NOMO-1 (cell line): ENCODE measurements around the gene ARID1A.
A peak's percentile ranks its signal among the peaks of the same experiment; 100 is the strongest.
"Not testable (repeated sequence)": the region's sequence is repeated elsewhere in the genome, so short reads cannot be mapped to it uniquely, and the experiment has no call there.

Experiments used
- DNase-seq, 2 experiments: peaks; one replicate each; lab custom pipeline; 2025; ENCODE audit not compliant: unreplicated experiment in 2 of 2; lab: John Stamatoyannopoulos, UW

The ARID1A gene

DNA sequence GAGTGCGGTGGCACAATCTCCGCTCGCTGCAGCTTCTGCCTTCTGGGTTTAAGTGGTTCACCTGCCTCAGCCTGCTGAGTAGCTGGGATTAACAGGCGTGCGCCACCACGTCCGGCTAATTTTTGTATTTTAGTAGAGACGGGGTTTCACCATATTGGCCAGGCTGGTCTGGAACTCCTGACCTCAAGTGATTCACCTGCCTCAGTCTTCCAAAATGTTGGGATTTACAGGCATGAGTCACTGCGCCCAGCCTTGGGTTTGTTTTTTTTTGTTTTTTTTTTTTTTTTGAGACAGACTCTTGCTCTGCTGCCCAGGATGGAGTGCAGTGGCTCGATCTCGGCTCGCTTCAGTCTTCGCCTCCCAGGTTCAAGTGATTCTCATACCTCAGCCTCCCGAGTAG, 30.1 kb downstream of the ARID1A start:
- not testable (repeated sequence) for DNase-seq

DNA sequence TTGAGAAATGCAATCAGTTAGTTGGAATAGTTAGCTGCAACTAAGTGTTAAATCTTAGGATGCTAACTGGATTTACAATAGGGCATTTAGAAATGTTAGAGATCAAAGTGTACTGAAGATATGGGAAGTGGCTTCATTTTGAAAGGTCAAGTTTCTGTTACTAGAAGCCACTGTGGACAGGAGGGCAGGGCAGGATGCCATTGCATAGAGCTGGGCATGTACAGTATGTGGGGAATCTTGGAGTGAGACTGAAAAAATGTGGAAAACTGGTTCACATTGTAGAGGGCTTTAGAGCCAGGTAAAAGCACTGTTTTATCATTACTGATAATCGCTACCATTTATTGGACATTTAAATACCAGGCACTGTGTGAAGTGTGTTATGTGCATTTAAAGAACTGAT, 31.0 kb downstream of the ARID1A start:
- DNase-seq: no peak

DNA sequence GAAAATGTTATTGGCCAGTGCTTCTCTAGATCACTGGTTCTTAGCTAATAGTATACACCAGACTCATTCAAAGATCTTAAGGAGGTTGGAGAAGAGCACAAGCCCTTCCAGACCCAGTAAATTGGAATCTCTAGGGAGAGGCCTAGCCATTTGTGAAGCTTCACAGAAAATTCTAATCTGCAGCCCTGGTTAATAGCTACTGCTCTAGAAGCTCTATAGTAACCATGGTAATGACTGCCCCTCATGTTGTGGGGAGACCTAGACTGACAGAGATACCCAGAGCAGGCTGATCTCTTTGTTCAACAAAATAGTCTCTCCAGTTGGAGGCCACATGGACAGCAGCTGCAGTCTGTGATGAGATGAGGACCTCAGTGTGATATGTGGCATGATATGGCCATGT, 31.7 kb downstream of the ARID1A start:
- no peak for DNase-seq

DNA sequence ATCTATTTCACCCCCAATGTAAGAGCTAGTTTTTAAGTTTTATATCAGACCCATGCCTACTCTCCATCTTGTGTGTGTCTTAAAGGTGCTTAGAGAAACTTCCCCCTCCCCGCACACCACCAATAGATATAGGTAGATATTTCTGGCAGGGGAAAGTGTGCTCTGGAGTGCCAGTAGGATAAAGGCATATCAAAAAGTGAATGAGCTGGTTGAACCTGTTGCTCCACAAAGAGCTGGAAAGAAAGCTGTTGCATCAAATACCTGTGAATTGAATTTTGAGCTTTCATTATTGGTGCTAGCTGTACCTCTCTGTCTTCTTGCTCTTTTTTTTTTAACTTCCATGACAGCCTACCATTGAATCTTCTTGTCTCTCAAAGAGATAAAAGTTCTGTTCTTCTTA, 32.8 kb downstream of the ARID1A start:
- no peak for DNase-seq

DNA sequence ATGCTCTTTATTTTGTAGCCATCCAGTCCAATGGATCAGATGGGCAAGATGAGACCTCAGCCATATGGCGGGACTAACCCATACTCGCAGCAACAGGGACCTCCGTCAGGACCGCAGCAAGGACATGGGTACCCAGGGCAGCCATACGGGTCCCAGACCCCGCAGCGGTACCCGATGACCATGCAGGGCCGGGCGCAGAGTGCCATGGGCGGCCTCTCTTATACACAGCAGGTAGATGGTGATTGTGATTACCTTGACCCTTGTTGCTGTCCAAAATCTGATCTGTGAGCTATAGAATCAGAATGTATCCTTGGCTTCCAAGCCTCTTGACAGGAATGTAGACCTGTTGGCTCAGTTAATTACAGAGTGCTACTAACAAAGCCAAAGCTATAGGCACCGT, 33.8 kb downstream of the ARID1A start:
- no peak for DNase-seq

DNA sequence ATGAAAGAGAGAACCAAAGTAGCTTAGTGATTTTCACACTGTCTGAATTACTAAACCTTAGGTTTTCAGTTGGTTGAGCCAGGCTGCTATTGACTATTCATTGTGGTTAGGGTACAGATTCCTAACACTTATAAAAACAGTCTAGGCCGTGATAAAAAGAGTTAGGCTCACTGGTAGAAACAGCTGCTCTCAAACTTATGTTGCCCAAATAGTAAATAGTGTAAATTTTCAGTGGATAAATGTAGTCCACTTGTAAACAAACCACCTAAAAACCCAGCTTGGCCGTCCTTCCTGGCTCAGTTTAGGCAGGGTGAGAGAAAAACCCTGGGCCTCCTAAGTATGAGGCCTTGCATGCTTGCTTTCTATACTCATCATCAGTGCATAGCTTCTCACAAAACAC, 34.9 kb downstream of the ARID1A start:
- DNase-seq: no peak

DNA sequence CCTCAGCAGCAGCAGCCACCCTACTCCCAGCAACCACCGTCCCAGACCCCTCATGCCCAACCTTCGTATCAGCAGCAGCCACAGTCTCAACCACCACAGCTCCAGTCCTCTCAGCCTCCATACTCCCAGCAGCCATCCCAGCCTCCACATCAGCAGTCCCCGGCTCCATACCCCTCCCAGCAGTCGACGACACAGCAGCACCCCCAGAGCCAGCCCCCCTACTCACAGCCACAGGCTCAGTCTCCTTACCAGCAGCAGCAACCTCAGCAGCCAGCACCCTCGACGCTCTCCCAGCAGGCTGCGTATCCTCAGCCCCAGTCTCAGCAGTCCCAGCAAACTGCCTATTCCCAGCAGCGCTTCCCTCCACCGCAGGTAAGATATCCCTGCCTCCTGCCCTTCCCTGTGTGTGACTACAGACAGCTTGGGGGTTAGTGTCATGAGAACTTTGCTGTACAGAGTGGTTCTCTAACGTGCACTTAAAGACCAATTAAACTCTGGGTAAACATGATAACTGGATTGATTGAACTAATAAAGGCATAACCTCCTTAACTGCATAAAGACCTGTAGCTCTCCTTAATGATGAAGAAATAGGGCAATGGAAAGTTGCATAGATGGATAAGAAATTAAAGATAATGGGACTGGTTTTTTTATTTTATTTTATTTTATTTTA, 35.6 kb downstream of the ARID1A start:
- DNase-seq: no peak

DNA sequence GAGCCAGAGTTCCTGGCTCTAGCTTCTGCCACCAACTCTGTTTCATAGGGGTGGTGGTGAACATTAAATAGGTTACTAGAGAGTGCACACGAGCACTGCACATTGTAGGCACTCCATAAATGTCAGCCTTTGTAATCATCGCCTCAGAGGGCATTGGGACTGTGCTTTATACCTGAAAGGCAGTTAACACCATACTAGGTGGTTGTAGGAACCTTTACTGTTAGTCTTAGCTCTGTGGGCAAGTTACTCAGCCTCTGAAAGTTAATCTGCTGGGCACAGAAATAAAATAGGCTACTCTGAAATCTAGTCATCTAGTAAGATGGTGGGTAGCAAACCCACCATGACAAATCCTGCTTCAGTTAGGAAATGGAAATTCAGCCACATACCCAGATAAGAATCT, 37.6 kb downstream of the ARID1A start:
- no peak for DNase-seq

DNA sequence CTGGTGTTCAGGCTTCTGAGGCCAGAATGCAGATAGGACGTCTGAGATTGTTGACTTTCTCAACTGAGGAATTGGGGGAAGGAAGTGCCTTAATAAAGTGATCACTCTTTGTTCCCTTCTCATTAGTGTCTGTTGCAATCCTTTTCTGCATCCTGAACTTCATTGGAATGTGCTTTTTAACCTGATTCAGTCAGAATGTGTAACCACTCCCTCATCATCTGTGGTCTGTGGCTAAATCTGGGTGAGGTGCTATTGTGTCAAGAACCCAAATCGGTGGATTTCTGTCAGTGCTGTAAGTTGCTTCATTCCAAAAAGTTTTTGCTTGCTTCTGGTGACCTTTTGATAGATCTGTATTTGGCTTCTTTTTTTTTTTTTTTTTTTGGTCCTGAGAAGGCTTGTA, 38.2 kb downstream of the ARID1A start:
- DNase-seq: no peak

DNA sequence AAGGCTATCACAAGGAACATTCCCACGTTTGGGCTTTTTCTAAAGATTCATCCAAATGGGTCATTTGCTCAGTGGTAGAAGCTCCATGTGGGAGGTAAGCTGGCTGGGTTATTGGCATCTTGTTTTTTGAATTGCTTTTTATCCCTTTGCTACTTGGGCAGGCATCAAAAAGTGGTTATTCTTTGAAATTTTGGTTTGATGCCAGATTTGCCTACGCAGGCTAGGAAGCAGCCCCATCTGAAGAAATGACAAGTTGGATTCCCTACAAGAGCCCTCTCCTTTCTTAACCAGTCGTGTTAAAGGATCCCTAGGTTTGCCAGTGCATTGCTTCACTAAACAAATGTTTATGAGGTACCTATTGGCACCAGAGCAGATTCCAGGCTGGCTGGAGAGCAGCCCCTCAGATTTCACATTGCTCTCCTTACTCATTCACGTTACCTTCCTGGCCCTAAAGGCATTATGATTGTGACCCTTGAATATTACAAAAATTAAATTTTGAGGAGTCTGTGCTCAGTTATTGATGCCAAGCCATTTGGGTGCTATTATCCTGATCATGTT, 38.8 kb downstream of the ARID1A start:
- DNase-seq: no peak

DNA sequence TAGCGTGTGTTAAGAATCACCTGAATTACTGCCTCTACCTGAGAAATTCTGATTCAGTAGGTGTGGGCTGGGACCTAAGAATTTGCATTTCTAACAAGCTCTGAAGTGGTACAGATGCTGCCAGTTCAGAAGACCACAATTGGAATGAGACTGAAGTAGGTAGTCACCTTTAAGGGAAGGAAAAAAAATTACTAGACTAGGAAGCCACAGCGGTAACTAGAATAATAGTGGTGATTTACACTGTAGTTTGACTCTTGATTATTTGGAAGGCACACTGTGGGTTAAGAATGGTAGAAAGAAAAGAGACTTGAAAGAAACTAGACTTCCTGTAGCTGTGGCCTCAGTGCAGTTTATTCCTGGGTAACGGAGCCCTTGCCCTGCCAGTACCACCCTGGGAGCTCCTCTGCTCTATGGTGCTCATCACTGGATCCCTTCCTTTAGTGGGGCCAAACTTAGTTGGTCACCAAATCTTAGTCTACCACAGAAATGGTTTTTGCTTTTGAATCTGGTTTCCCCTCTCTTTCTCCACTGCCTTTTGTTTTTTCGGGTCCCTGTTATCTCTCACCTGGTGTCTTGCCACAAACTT, 43.6 kb downstream of the ARID1A start:
- DNase-seq: no peak

DNA sequence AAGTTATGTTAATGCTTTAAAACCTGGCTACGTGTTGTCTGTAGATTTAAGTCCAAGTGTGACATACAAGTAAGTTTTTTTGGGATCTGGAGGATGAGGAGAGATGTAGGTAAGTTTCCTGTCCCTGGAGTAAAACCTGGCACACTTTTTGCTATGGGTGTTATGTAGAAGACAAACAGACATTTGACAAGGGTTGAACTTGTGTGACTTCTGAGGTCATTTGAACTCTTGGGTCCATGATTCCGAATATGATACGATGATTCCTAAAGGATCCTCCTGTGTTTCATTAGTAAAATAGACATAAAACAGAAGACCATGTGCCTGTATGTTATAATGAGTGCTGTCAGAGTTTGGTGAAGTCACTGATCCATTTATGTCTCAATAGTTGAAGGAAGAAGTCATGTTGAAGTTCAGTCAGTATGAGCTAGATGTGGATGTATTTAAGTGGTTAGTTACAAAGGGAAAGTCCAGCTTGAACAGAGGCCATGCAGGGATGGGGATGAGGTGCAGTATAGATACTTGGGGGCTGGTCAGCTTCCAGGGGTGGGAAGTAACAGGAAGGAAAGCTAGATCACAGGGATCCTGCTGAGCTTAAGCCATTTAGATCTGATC, 44.3 kb downstream of the ARID1A start:
- DNase-seq: no peak

DNA sequence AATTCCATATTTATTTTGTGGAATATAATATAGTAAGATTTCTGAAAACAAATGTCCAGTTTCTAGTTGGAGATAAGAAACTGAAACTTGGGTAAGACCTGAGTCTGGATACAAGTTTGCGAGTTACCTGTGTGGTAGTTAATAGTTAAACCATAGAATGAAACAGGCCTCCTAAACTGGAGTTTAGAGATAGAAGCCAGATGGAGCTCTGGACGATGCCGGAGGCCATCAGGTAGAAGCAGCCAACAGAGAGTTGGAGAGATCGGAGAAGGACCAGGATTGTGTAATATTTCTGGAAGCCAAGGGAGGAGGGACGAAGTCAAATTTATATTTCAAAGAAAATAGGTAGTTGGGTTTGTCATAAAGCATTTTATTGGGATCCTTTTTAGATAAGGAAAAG, 45.1 kb downstream of the ARID1A start:
- DNase-seq: no peak

DNA sequence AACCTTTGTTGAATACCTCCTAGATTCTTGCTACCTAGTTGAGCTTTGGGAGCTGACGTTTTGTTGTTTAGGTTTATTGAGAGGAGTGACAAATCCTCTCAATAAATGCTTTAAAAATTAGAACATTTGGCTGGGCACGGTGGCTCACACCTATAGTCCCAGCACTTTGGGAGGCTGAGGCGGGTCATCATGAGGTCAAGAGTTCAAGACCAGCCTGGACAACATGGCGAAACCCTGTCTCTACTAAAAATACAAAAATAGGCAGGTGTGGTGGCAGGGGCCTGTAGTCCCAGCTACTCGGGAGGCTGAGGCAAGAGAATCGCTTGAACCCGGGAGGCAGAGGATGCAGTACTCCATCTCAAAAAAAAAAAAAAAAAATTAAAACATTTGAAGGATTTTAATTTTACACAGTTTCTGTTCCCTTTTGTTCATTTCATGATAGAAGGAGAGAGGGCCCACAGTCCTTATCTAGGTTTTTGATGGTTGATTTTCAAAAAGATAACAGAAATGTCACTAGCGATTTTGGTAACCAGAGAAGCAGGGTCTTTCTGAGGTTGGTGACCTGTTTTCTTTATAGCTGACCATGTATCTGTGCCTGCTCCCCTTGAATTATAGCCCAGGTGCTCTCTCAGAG, 47.7 kb downstream of the ARID1A start:
- DNase-seq: no peak

DNA sequence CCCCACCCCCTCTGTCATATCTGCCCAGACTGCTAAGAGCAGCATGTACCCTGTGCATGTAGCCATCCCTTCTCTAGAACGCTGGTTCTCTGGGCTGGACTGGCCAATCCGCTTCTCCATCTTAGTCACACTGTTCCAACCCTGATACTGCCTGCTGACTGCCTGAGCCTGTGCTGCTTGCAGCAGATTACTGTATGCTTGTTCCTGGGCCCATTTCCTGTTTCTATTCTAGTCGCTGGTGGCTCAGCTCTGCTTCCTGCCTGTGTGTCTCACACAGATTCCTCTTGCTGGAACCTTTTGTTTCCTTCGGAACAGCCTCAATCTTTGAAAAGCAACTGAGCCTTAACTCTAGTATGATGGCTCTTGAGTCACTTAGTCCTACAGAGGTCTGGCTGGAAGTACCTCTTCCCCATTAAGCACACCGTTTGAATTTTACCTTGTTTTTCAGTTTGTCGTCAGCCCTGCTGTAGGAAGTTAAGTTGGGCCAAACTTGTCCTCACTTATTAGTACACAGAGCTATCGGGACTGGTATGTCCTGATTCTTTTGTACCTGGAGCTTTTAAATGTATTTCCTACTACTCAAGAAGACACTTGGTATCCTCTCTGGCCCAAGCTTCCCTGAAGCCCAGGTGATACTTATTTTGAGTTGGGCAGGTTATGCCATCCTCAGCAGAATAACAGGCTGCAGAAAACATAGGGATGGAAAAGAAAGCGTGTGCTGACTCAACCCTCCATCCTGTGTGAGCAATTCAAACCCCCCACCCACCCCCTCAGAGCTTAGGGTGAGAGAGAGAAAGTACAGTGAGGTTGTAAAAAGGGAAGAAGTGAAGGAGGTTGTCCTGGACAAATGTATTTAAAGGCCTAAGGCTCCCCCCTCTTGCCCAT, 48.5 kb downstream of the ARID1A start:
- DNase-seq: peak; percentile 92 to 96

DNA sequence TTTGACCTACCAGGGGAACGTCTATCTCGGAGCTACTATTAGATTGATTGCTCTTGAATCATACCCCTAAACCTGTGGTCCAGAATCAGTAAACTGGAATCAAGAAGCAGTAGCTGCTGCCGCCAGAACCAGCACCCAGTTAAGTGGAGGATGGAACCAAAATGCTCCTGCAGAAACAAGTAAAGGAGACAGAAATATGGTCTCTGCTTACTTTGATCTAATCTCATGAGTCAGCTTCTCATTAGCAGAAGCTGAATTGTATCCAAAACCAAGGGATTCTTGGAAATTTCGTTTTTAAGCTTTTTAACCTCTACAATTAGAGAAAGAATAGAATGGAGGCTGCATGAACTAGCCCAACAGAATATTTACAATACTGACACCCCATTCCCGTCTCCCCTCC, 49.4 kb downstream of the ARID1A start:
- DNase-seq: no peak

DNA sequence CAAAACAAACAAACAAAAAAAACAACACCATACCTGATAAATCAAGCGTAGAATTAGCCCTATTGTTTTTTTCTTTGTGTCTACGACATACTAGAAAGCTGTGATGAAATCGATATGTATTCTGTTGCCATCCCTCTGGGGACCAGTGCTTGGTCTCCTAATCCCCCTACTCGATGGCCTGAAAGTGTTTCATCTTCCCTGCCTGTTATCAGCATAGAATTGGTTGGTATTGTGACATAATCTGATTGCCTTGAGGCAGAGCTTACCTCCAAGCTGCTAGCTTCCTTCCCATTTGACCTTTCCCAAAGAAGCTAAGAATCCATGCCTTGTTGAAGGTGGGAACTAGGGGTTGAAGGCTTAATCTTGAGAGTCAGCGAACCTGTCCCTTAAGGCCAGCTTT, 51.2 kb downstream of the ARID1A start:
- no peak for DNase-seq

DNA sequence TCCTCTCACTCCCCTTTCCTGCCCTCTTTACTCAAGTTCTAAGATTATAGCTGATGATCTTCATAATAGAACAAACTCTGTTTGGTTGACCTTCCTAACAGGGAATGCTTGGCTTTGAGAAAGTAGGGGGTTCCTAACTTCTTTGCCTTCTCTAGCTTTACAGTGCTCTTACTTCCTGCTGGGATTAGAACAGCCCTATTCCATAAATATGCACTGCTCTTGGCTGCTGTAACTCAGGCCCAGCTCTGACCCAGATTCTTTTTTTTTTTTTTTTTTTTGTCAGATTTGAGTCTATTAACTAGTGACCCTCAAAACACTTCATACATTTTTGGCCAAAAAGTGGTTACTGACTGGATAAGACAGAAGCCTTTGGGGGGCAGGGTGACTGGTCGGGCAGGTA, 52.5 kb downstream of the ARID1A start:
- no peak for DNase-seq

DNA sequence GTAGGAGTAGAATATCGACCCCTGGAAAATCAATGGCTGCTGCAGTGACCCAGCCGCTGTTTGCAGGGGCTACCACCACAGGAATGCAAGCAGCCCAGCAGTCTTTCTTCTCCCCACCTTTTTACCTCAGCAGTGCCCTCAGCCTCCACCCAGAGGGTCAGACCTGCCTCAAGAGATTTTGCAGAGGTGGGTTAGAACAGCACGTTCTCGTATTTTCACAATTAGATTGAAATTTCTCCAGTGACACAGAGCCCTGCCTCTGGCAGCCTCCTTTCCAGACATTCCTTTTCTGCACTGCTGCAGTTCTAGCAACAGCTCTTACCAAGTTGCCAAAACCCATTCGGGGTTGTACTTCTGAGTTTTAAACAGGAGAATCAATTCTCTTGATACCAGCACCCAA, 53.6 kb downstream of the ARID1A start:
- no peak for DNase-seq

DNA sequence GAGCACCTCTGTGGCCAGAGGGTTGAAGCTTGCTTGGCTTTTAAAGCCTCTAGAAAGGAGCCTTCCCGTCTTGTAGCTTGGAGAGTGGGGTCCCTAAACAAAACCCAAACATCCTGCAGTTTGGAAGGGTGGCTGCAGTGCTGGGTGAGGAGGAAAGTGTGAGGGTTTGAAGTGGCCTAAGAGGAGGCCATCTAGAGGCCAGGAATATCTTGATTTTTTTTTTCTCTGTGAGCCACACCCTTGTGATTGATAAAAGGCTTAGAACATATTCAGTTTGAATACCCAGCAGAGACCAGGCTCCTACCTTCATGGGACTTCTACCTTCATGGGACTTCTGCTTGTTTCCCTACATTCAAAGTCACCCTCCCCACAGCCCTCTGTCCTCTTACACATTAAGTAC, 54.6 kb downstream of the ARID1A start:
- DNase-seq: no peak

DNA sequence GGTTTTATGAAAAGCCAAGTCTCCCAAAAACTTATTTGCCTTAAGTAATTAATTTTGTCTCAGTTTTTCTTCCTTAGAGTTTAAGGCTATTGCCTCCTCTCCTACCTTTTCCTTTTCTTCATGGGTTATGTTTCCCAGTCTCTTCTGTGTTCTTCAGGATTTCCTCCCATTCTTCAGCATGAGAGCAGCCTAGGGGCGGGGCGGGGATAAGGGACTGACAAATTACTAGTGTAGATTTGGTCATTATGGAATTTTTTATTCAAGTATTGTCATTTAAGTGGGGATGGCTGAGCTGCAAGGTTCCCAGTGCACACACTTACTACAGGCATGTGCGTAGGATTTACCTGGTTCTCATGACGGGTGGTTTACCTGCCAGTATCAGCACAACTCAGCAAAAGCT, 56.7 kb downstream of the ARID1A start:
- no peak for DNase-seq
